GM12878 (cell line): Measurements from ENCODE around the gene DNAJB11. TPM values are rescaled to one million over a fixed set of nuclear protein-coding genes. Genes with fewer than 3 reads are reported as not detected.

ENCODE experiments used
- ASH2L ChIP-seq: fragments of 300-600, 200-600 bp; sonication (generic); IDR thresholded peaks from 2 replicates; pipeline ENCODE4 v1.6.1; 2017; ENCODE audit warnings: low read depth, mild to moderate bottlenecking, borderline replicate concordance
- BCL3 ChIP-seq: IDR thresholded peaks from 2 replicates; pipeline ENCODE4 v1.6.1; 2011; ENCODE audit warnings: borderline replicate concordance, low read depth, mild to moderate bottlenecking, moderate library complexity, low read length; ENCODE audit not compliant: insufficient read depth, poor library complexity, severe bottlenecking
- BRCA1 ChIP-seq: IDR thresholded peaks from 2 replicates; pipeline ENCODE4 v1.6.1; 2011; ENCODE audit warnings: low read depth, low read length, improper control_type of control experiment
- CBFB ChIP-seq: IDR thresholded peaks from 2 replicates; pipeline ENCODE4 v1.6.1; 2016; ENCODE audit warnings: antibody characterized with exemption, low read depth
- EP300 ChIP-seq, 2 experiments: fragments of 150-350 bp in 1 of 2; IDR thresholded peaks; 2 replicates each; pipeline ENCODE4 v1.6.1; 2011 to 2012; ENCODE audit warnings: low read depth in 2 of 2, low read length in 2 of 2, borderline replicate concordance in 1 of 2, improper control_type of control experiment in 1 of 2, inconsistent platforms in 1 of 2; ENCODE audit not compliant: control insufficient read depth in 1 of 2
- FOXK2 ChIP-seq: fragments of 450-650 bp; IDR thresholded peaks from 2 replicates; pipeline ENCODE4 v1.6.1; 2017; ENCODE audit warnings: mild to moderate bottlenecking, moderate library complexity
- HDAC2 ChIP-seq: fragments of 200-600 bp; sonication (generic); IDR thresholded peaks from 2 replicates; pipeline ENCODE4 v1.6.1; 2017
- IKZF1 ChIP-seq: fragments of 450-650 bp; conservative IDR thresholded peaks from 2 replicates; pipeline ENCODE4 v1.6.1; 2017; ENCODE audit warnings: antibody characterized with exemption, mild to moderate bottlenecking
- KLF5 ChIP-seq: fragments of 450-650 bp; IDR thresholded peaks from 2 replicates; pipeline ENCODE4 v1.6.1; 2014; ENCODE audit warnings: mild to moderate bottlenecking; ENCODE audit not compliant: partially characterized antibody
- MYB ChIP-seq: fragments of 150-350 bp; IDR thresholded peaks from 2 replicates; pipeline ENCODE4 v1.6.1; 2014; ENCODE audit warnings: mild to moderate bottlenecking, low read depth, low read length, borderline replicate concordance
- NR2F1 ChIP-seq: fragments of 450-650 bp; conservative IDR thresholded peaks from 2 replicates; pipeline ENCODE4 v1.6.1; 2017; ENCODE audit warnings: mild to moderate bottlenecking
- POLR2AphosphoS5 ChIP-seq: IDR thresholded peaks from 2 replicates; pipeline ENCODE4 v1.6.1; 2011; ENCODE audit warnings: mild to moderate bottlenecking, low read length, inconsistent platforms
- PRDM15 ChIP-seq: fragments of 450-650 bp; formaldehyde crosslinking; IDR thresholded peaks from 2 replicates; pipeline ENCODE4 v1.4.0; 2020; ENCODE audit warnings: mild to moderate bottlenecking, moderate library complexity
- RCOR1 ChIP-seq: conservative IDR thresholded peaks from 2 replicates; pipeline ENCODE4 v1.6.1; 2012; ENCODE audit warnings: low read depth, low read length, improper control_type of control experiment
- REST ChIP-seq: IDR thresholded peaks from 2 replicates; pipeline ENCODE4 v1.6.1; 2012; ENCODE audit warnings: mild to moderate bottlenecking, low read depth, low read length
- SIN3A ChIP-seq: IDR thresholded peaks from 2 replicates; pipeline ENCODE4 v1.6.1; 2012; ENCODE audit warnings: low read depth, low read length, improper control_type of control experiment
- SMAD1 ChIP-seq: fragments of 450-650 bp; IDR thresholded peaks from 2 replicates; pipeline ENCODE4 v1.6.1; 2018; ENCODE audit warnings: mild to moderate bottlenecking, low read depth; ENCODE audit not compliant: partially characterized antibody
- SREBF1 ChIP-seq: IDR thresholded peaks from 2 replicates; pipeline ENCODE4 v1.6.1; 2012; ENCODE audit warnings: mild to moderate bottlenecking, low read length
- ZZZ3 ChIP-seq: IDR thresholded peaks from 2 replicates; pipeline ENCODE4 v1.6.1; 2011; ENCODE audit warnings: low read depth; ENCODE audit not compliant: control insufficient read depth, insufficient read length
- polyA plus RNA-seq, 11 experiments: library from polyadenylated mRNA; depleted of rRNA in 4 of 11; unstranded in 6 of 11; stranded (reverse) in 5 of 11; fragments of >200 nt; fragmentation: Nextera tagmentation in 4 of 11; fragmentation: Illumina TruSeq in 1 of 11; extraction: Ambion mirVana in 4 of 11; extraction: Trizol in 1 of 11; gene quantifications; 1 replicate in 1 of 11; 2 replicates in 10 of 11; pipeline versions ENCODE4 v1.2.1 to v1.2.3, GENCODE V29; 2011 to 2016; ENCODE audit warnings: inconsistent platforms in 2 of 11, missing spikeins in 2 of 11, low read depth in 1 of 11
- total RNA-seq, 4 experiments: library from RNA; depleted of rRNA in 3 of 4; stranded (reverse); fragments of >200 nt in 3 of 4; fragmentation: Illumina TruSeq in 1 of 4; extraction: Trizol in 1 of 4; gene quantifications; 2 replicates each; pipeline versions ENCODE4 v1.2.1 to v1.2.3, GENCODE V29; 2013 to 2021

DNAJB11 gene
- total and polyA plus RNA-seq, 10 of the 15 experiments (the other 5 are each of a cell fraction or from before 2014, with no cell fraction given) = 16.2 to 135 (median 57.8) TPM

GRCh38 chr3:186538779-186539178 is 31.7 kb upstream of the DNAJB11 start (continued):
- TF ChIP-seq PRDM15 (CRISPR knock-in tag) (no peak), CBFB (no peak), EP300 (IDR thresholded peaks at IDR 0.05; ENCODE audit: borderline replicate concordance in 1 of 2, control insufficient read depth in 1 of 2, low read depth in 2 of 2, low read length in 2 of 2) (0 out of 4 replicates have a peak, but pooled peaks of 1 of the 2 experiments have one; percentile 19), RCOR1 (no peak), FOXK2 (no peak), SMAD1 (no peak), POLR2AphosphoS5 (no peak), SIN3A (no peak), HDAC2 (no peak), ASH2L (no peak), IKZF1 (peak; percentile 57; the same call in 1 of the 2 replicates), ZZZ3 (no peak), NR2F1 (peak; percentile 51), SREBF1 (no peak), REST (no peak), BCL3 (no peak), BRCA1 (no peak), MYB (no peak), KLF5 (no peak)
